Hematopoietic multipotent progenitor cell treated with erythropoietin and hydrocortisone succinate and interleukin-3 and kit ligand, for 8 days (in vitro differentiated cells): ENCODE measurements around the gene PHAF1.

Experiments used
- DNase-seq: peaks from one replicate; pipeline ENCODE4 v3.0.0-alpha.2; 2015

Gene PHAF1

GRCh38 chr16:67148221-67148620 lies 38.5 kb downstream of the PHAF1 start:
- no peak for DNase-seq

- DNase-seq: no peak
Measured at GRCh38 chr16:67148656-67149275, 39.0 kb downstream of the PHAF1 start.

- DNase-seq: no peak
Measured at GRCh38 chr16:67149276-67150046, 39.7 kb downstream of the PHAF1 start.

- peak; percentile 57 for DNase-seq
Measured at GRCh38 chr16:67150047-67150832, 40.5 kb downstream of the PHAF1 start.

GRCh38 chr16:67150833-67151396 lies 41.2 kb downstream of the PHAF1 start, which contains the start of gene B3GNT9:
B3GNT9 (minus strand) TSS chr16:67150998; CDS start chr16:67150485, 513 bp downstream.
- DNase-seq: peak; percentile 60

GRCh38 chr16:67151431-67152097 lies 41.8 kb downstream of the PHAF1 start:
- DNase-seq: peak; percentile 25

- no peak for DNase-seq
Measured at GRCh38 chr16:67154578-67155294, 45.0 kb downstream of the PHAF1 start.

GRCh38 chr16:67155295-67156142 lies 45.8 kb downstream of the PHAF1 start:
- DNase-seq: peak; percentile 60

GRCh38 chr16:67156143-67156844 lies 46.6 kb downstream of the PHAF1 start:
- DNase-seq: no peak

GRCh38 chr16:67157106-67157748 lies 47.5 kb downstream of the PHAF1 start:
- DNase-seq: no peak

GRCh38 chr16:67157892-67158635 lies 48.3 kb downstream of the PHAF1 start:
- DNase-seq: no peak

- DNase-seq: peak; percentile 36
Measured at GRCh38 chr16:67158637-67159600, 49.2 kb downstream of the PHAF1 start.

GRCh38 chr16:67161595-67162058 lies 51.9 kb downstream of the PHAF1 start:
- no peak for DNase-seq

GRCh38 chr16:67162506-67163163 lies 52.9 kb downstream of the PHAF1 start:
- DNase-seq: peak; percentile 41

- peak; percentile 59 for DNase-seq
Measured at GRCh38 chr16:67163164-67163998, 53.6 kb downstream of the PHAF1 start.

GRCh38 chr16:67163999-67164558 lies 54.3 kb downstream of the PHAF1 start:
- no peak for DNase-seq
